IPS-18c (cell line): Measurements from ENCODE around the gene SLC4A2.
"Not testable (repeated sequence)": the region's sequence is repeated elsewhere in the genome, so short reads cannot be mapped to it uniquely, and the experiment has no call there.

Experiments used
- H3K4me3 ChIP-seq: 2 replicates; pipeline ENCODE4 v1.7.0; 2013; ENCODE audit warnings: low read depth, mild to moderate bottlenecking, low read length, moderate library complexity; ENCODE audit not compliant: insufficient read depth
- H3K9me3 ChIP-seq: one replicate; pipeline ENCODE4 v1.6.1; 2013; ENCODE audit warnings: mild to moderate bottlenecking, low read length, moderate library complexity; ENCODE audit not compliant: control insufficient read depth, insufficient read depth

The SLC4A2 gene

DNA sequence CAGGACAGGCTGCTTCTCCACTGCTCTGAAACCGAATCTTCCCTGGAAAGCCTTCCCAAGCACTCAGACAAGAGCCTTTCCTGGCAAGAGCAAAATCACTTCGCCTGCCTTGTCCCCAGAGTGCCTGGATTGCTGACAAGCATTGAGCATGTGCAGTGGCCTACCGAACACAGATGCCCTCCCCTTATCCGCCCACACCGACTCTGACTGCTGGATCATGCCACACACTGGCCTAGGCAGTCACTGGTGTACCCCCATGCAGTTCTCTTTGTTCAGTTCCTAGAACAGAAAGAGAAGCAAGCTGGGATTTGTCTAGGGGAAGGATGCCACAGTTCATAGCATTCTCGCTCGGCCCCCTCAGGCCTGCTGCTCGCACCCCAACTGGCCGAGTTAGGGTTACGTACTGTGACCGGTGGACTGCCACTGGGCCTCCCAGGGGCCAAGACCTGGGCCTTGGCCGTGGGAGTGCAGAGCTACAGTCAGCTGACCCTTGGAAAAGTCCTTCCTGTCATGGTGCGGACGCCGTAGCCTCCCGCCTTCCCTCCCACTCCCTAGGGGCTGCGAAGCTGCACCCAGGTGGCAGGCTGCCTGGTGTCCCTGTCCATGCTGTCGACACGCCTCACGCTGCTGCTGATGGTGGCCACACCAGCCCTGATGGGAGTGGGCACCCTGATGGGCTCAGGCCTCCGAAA lies 24.2 kb upstream of the SLC4A2 start:
- Histone ChIP-seq H3K4me3 (no peak overlapping the region), H3K9me3 (no peaks in the 10 kb centered on the region)

DNA sequence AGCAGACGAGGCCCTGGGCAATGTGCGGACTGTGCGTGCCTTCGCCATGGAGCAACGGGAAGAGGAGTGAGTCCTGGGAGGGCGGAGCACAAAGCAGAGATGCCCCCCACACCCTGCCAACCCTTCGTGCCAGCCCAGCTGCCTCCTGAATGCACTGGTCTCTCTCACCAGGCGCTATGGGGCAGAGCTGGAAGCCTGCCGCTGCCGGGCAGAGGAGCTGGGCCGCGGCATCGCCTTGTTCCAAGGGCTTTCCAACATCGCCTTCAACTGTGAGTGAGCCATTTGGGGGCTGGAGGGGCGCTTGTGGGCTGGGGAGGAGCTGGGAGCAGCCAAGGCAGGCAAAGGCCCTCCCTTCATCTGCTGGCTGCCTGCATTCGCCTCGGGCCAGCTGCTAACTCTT lies 23.5 kb upstream of the SLC4A2 start:
- no peak overlapping the region for H3K4me3 ChIP-seq
- no peaks in the 10 kb centered on the region for H3K9me3 ChIP-seq

DNA sequence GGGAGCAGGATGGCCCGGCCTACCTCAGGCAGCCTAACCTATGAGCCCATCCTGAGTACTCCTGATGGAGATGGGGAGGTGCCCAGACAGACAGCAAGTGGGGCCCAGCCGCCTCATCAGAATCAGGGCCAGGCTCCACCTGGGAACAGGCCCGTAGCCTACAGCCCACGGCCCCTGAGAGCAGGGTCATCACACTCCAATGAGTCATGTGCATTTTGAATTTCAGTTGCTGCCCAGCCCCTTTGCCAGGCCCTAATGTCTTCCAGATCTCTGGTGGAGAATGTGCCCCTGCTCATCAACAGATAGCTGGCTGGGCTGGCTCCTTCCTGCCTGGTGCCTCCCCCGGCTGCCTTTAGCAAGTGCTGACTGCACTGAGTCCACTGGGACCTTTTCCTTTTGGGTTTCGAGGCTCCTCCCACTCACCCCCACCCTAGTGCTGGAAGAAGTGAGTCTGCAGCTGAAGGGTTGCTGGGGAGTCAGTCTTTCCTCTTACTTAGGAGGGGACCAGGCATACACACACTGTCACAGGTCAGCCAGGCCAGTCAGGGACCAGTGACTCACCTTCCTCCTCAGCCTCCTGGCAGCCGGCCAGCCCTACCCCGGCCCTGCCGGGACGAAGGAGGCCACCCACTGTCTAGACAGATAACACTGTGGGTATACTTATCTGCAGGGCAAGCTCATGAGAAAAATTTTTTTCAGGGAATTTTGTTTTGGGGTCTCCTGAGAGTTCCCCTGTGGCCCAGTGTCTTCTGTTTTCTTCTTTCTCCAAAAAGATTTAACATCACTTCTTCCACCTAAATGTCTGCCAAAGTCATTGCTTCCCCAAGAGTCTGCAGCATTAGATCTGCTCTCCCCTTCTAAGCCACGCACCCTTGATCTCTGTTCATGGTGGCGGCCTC lies 20.2 kb upstream of the SLC4A2 start:
- Histone ChIP-seq H3K9me3 (no peaks in the 10 kb centered on the region), H3K4me3 (no peak overlapping the region)

DNA sequence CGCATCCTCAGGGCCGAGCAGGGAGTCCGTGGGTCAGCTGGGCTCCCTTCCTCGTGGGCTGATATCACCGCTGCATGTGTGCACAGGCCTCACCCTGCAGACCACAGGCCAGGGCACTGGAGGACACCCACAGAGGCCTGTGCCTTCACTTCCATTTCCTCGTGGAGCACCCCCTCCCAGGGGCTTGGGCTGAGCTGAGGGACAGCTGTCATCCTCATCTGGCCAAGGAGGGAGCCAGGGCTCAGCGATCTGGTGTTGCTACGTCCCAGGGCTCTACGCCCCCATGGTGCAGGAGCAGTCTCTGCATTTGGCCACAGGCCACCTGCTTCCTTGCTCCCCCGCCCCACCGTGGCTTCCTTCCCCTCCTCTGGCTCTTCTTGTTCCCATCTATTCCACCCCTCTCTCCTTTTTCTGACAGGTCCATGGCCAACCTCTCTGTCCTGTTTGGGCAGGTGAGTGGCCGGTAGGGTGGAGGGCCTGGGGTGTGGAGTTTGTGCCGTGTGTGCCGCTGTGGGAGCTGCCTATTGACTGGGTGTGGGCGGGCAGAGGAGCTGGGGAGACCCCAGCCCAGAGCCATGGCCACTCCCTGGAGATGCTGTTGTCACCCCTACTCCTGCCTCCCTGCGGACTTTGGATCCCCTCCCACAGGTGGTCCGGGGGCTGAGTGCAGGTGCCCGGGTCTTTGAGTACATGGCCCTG lies 19.4 kb upstream of the SLC4A2 start:
- Histone ChIP-seq H3K4me3 (no peak overlapping the region), H3K9me3 (no peaks in the 10 kb centered on the region)

DNA sequence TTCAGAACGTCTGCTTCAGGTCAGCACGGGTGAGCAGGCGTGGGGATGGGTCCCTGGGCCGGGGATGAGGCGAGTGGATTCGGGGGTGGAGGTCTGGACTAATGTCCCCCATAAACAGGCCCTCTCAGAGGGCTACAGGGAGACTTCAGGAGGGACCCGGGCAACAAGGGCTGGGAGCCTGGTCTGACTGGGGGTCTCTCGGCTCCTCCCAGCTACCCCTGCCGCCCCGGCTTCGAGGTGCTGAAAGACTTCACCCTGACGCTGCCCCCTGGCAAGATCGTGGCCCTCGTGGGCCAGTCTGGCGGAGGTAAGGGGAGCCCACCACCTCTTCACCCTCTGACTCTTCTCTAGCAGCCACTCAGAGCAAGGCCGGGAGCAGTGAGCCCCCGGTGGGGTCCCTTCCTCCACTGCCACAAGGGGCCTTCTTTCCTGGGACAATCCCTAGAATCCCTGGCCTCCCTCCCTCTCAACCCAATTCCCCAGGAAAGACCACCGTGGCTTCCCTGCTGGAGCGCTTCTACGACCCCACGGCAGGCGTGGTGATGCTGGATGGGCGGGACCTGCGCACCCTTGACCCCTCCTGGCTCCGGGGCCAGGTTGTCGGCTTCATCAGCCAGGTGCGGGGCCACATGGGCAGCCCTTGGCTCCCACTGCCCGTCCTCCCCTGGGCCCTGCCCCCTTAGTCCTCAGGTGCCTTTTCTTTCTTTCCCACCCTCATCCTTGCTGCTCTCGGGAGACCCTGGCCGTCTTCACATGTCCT lies 18.6 kb upstream of the SLC4A2 start:
- Histone ChIP-seq H3K9me3 (no peaks in the 10 kb centered on the region), H3K4me3 (no peak overlapping the region)

DNA sequence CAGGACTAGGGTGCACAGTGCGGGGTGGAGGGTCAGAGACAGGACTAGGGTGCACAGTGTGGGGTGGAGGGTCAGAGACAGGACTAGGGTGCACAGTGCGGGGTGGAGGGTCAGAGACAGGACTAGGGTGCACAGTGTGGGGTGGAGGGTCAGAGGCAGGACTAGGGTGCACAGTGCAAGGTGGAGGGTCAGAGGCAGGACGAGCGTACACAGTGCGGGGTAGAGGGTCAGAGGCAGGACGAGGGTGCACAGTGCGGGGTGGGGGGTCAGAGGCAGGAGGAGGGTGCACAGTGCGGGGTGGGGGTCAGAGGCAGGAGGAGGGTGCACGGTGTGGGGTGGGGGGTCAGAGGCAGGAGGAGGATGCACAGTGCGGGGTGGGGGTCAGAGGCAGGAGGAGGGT lies 15.9 kb upstream of the SLC4A2 start:
- not testable (repeated sequence) for H3K4me3 ChIP-seq, H3K9me3 ChIP-seq

DNA sequence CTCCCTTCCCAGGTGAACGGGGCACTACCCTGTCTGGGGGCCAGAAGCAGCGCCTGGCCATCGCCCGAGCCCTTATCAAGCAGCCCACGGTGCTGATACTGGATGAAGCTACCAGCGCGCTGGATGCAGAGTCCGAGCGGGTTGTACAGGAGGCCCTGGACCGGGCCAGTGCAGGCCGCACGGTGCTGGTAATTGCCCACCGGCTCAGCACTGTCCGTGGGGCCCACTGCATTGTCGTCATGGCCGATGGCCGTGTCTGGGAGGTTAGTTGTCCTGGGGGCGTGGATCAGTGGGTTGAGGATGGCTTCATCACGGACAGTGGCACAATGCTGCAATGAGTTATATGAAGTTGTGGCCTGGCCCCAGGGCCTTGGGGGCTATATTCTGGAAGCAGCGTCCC lies 15.4 kb upstream of the SLC4A2 start:
- no peaks in the 10 kb centered on the region for H3K9me3 ChIP-seq
- no peak overlapping the region for H3K4me3 ChIP-seq

DNA sequence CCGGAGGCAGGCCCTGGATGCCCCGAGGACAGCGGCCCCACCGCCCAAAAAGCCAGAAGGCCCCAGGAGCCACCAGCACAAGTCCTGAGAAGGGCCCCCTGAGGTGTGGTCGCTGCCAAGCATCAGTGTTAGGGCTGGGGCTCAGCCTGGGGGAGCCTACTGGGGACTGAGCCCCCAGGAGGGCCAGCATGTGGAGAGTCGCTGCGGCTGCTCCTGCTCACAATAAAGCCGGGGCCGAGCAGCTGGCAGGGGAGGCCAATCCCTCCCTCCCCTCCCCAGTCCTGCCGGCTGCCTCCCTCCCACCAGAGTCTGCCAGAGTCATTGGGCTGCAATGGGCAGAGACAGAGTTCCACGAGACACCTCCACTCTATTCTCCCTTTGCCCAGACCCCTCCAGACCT lies 14.1 kb upstream of the SLC4A2 start:
- H3K4me3 ChIP-seq, result no peak overlapping the region
- no peaks in the 10 kb centered on the region for H3K9me3 ChIP-seq

DNA sequence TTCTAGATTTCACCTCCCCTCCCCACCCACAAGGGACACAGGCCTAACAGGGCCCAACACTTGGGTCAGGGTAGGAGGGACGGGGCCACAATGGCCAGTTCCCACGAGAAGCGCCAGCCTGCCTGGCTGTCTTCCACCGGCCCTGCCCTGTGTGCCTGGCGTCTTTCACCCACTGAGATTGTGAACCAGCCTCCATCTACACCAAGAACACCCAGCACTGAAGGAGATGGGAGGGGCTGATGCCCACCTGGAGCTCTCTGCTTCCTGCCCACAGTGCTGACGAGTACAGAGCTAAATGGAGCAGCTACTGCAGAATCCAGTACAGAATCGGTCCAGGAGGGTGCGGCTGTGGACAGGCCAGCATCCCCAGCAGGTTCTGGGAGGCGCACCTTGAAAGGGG lies 13.4 kb upstream of the SLC4A2 start:
- Histone ChIP-seq H3K4me3 (no peak overlapping the region), H3K9me3 (no peaks in the 10 kb centered on the region)

DNA sequence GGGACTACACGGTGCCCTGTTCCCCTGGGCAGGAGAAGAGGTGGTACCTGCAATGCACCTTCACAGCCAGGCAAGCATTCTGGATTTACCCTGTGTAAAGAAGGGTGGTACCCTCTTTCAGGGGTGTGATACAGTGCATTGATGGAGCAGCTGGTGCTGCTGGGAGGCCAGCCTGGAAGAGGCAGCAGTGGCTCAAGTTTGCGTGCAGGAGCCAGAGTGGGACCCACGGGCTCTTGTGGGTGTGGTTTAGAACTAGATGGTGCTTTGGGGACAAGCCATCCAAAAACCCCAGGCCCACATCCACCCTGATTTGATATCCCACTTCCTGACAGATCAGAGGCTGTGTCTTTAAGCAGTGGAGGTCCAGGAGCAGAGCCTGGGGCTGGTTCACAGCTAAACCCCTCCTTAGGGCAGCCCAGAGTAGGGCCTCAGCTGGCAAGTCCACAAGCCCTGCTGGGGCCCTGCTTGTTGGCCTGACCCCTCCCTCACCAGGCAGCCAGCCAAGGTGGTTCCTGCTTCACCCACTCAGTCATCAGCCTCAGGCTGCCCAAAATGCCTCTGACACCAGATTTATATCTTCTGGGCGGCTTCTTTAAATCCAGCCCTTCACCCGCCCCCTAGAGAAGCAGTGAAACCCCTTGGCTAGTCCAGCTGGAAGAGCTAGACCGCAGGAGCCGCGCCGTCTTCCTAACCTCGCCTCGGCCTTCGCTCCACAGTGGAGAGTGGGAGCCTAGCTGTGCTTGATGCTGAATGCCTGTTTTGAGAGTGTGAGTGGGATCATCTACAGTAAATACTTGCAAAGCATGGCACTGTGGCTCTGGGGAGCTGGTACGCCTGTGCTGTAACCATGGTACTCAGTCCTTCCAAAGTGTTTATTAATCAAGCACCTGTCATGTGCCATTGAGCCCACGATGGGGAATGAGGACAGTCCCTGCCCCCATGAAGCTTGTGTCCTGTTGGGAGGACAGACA lies 12.5 kb upstream of the SLC4A2 start:
- Histone ChIP-seq H3K4me3 (no peak overlapping the region), H3K9me3 (no peaks in the 10 kb centered on the region)

DNA sequence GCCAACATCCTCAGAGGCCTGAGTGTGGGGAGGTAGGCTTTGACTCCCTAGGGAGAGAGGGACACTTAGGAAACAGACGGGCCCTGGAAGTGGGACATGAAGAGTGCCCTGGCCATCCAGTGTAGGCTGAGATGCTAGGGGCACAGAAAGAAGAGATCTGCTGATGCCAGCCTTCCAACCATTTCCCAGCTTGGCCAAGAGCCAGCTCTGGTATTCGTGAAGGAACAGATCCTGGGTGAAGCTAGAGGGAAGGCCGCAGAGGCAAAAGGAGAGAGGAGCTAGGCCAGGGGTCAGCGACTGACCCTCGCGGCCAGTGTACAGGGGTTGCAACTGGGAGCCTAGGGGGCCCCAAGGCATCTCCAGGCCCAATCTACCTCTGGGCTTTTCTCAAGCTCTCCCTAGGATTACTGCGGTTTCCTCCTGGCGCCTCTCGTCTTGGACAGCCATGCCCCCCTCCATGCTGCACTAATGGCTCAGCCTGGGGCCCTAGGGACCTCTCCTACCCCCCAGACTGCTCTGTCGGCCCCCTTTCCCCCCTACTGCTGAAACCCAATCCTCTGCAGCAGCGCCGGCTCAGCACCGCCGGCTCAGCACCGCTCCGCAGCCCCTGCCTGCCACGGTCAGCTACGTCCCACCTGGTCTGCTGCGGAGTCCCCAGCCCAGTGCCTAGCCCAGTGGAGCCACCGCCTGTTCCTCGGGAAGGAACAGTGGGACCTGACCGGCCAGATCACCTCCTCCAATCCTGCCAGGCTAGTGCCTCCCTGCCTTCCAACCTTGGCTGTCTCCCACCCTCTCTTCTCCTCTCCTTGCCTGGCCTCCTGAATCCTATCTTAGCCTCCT lies 11.2 kb upstream of the SLC4A2 start, which contains the start of gene ASIC3:
ASIC3 (plus strand) TSS at position 556 of the 840 bp plus-strand sequence. CDS start 355 bp downstream, outside the sequence.
- Histone ChIP-seq H3K9me3 (no peaks in the 10 kb centered on the region), H3K4me3 (no peak within 1 kb of the TSS)

DNA sequence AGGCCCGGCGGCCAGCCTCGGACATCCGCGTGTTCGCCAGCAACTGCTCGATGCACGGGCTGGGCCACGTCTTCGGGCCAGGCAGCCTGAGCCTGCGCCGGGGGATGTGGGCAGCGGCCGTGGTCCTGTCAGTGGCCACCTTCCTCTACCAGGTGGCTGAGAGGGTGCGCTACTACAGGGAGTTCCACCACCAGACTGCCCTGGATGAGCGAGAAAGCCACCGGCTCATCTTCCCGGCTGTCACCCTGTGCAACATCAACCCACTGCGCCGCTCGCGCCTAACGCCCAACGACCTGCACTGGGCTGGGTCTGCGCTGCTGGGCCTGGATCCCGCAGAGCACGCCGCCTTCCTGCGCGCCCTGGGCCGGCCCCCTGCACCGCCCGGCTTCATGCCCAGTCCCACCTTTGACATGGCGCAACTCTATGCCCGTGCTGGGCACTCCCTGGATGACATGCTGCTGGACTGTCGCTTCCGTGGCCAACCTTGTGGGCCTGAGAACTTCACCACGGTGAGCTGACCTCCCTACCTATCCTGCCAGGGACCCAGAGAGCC lies 10.4 kb upstream of the SLC4A2 start:
- H3K9me3 ChIP-seq, result no peaks in the 10 kb centered on the region
- no peak overlapping the region for H3K4me3 ChIP-seq

DNA sequence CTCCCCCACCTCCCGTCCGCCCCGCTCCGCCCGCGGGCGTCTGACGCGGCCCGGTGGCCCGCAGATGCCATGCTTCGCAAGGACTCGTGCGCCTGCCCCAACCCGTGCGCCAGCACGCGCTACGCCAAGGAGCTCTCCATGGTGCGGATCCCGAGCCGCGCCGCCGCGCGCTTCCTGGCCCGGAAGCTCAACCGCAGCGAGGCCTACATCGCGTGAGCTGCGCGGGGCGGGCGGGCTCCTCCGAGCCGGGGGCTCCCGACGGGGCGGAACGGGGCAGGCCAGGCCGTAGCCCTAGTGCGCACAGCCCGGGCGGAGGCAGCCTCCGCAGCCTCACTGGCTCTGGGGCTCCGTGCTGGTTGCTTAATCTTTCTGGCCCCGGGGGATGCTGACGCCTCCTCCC lies 8.3 kb upstream of the SLC4A2 start:
- H3K9me3 ChIP-seq, result no peaks in the 10 kb centered on the region
- no peak overlapping the region for H3K4me3 ChIP-seq

DNA sequence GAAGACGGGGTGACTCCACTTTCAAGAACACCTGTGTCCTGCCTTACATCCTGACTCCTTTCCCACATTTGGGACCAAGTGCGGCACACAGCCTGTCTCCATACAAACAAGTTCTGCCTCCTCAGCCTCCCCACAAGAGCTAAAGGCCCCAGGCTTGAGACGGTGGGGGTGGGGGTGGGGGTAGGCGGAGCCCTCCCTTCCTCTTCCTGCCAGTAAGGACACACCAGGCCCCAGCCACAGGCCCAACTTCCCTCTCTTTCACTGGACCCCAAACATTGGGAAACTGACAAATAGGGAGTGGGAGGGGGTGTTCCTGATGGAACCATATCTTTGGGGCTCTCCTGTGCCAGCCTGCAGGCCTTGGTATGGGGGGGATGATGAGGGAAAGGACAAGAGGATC lies 6.3 kb upstream of the SLC4A2 start:
- H3K9me3 ChIP-seq, result no peaks in the 10 kb centered on the region
- no peak overlapping the region for H3K4me3 ChIP-seq

DNA sequence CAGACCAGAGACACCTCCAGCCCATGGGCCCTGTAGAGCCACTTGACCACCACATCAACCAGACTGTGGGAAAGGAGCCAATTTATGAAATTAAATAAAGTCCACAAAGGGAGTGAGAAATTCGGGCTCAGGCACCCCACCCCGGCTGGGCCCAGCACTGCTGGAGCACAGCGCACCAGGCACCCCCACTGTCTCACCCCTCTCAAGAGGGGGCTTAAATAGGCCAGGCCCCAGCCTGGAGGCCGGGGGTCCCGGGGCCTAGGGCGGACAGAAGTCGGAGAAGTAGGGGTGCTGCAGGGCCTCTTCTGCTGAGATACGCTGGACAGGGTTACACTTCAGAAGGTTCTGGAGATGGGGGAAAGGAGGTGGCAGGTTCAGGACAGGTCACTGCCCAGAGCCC lies 5.6 kb upstream of the SLC4A2 start:
- Histone ChIP-seq H3K4me3 (no peak overlapping the region), H3K9me3 (no peaks in the 10 kb centered on the region)
